ENCODE results near the gene FAM193A. TPM values are rescaled to one million over a fixed set of nuclear protein-coding genes. Genes with fewer than 3 reads are reported as not detected.
A peak's percentile ranks its signal among the peaks of the same experiment; 100 is the strongest.
"Not testable (repeated sequence)": the region's sequence is repeated elsewhere in the genome, so short reads cannot be mapped to it uniquely, and the experiment has no call there.

FAM193A gene
- total RNA-seq, 4 donors from 2014 or later, result 16.7 to 18.9 (median 18.0) TPM

GRCh38 chr4:2511645-2512131 is 24.8 kb upstream of the FAM193A start:
- in situ Hi-C loops (cut with MboI; ENCODE audit: low sequenced_read_pairs in 4 of 4), result no loop called here

GRCh38 chr4:2512396-2513135 is 23.9 kb upstream of the FAM193A start:
- Histone ChIP-seq H3K4me3 (no peak overlapping the region), H3K36me3 (peaks cover 0 to 44% of the 10 kb centered on the region in 2 donors), H3K9me3 (no peaks in the 10 kb centered on the region), H3K27me3 (no peaks in the 10 kb centered on the region), H3K4me1 (peaks cover 11 to 12% of the 10 kb centered on the region in 2 donors), H3K27ac (no peak overlapping the region)
- in situ Hi-C loops (cut with MboI; ENCODE audit: low sequenced_read_pairs in 4 of 4) (no loop called here), intact Hi-C loops (cut with DNase I; ENCODE audit: low total_unique reads) (no loop called here)
- ATAC-seq, result no peak
- DNase-seq, result no peak
- TF ChIP-seq POLR2A (IDR thresholded peaks at IDR 0.05) (no peak), CTCF (IDR thresholded peaks at IDR 0.05 in 4 of 5, conservative IDR thresholded peaks at IDR 0.05 in 1 of 5) (no peak)

More at GRCh38 chr4:2511645-2512131, 24.8 kb upstream of the FAM193A start:
- Histone ChIP-seq H3K27ac (no peak overlapping the region), H3K36me3 (peaks cover 0 to 44% of the 10 kb centered on the region in 2 donors), H3K9me3 (no peaks in the 10 kb centered on the region), H3K4me3 (no peak overlapping the region), H3K4me1 (peaks cover 11% of the 10 kb centered on the region in 2 donors), H3K27me3 (no peaks in the 10 kb centered on the region)
- ATAC-seq (no peak), DNase-seq (no peak)
- TF ChIP-seq POLR2A (IDR thresholded peaks at IDR 0.05), result no peak
- TF ChIP-seq CTCF (IDR thresholded peaks at IDR 0.05 in 4 of 5, conservative IDR thresholded peaks at IDR 0.05 in 1 of 5), result no peak
- intact Hi-C loops (cut with DNase I; ENCODE audit: low total_unique reads), result no loop called here

- H3K9me3 ChIP-seq; H3K27ac ChIP-seq; in situ Hi-C loops (cut with MboI; ENCODE audit: low sequenced_read_pairs in 4 of 4); H3K4me3 ChIP-seq; intact Hi-C loops (cut with DNase I; ENCODE audit: low total_unique reads); H3K27me3 ChIP-seq; ATAC-seq; DNase-seq: not testable (repeated sequence)
- Histone ChIP-seq H3K36me3 (peaks cover 0 to 37% of the 10 kb centered on the region in 2 donors), H3K4me1 (peaks cover 11 to 12% of the 10 kb centered on the region in 2 donors)
Measured at GRCh38 chr4:2514193-2514592, 22.3 kb upstream of the FAM193A start.

GRCh38 chr4:2514944-2515343 is 21.5 kb upstream of the FAM193A start:
- Histone ChIP-seq H3K36me3 (peaks cover 0 to 34% of the 10 kb centered on the region in 2 donors), H3K4me1 (peaks cover 11 to 12% of the 10 kb centered on the region in 2 donors)
- H3K27ac ChIP-seq; ATAC-seq; in situ Hi-C loops (cut with MboI; ENCODE audit: low sequenced_read_pairs in 4 of 4); H3K27me3 ChIP-seq; intact Hi-C loops (cut with DNase I; ENCODE audit: low total_unique reads); H3K4me3 ChIP-seq; DNase-seq; H3K9me3 ChIP-seq: not testable (repeated sequence)

- intact Hi-C loops (cut with DNase I; ENCODE audit: low total_unique reads), result no loop called here
- Histone ChIP-seq H3K9me3 (no peaks in the 10 kb centered on the region), H3K36me3 (peaks cover 0 to 33% of the 10 kb centered on the region in 2 donors), H3K4me1 (peaks cover 11 to 12% of the 10 kb centered on the region in 2 donors), H3K4me3 (no peak overlapping the region), H3K27me3 (no peaks in the 10 kb centered on the region), H3K27ac (peak overlapping the region; percentile 4 to 65 (median 33))
- DNase-seq (peak; percentile 14 to 39), ATAC-seq (peak; percentile 34 to 66)
- TF ChIP-seq CTCF (IDR thresholded peaks at IDR 0.05 in 4 of 5, conservative IDR thresholded peaks at IDR 0.05 in 1 of 5) (no peak), POLR2A (IDR thresholded peaks at IDR 0.05) (no peak)
- in situ Hi-C loops (cut with MboI; ENCODE audit: low sequenced_read_pairs in 4 of 4), result no loop called here
Measured at GRCh38 chr4:2515830-2516550, 20.5 kb upstream of the FAM193A start.

Data from gastrocnemius medialis (tissue), 4 donors.